Activated B cell treated with CpG ODN at 0.5 μM for 24 hours (primary cell): ENCODE results near the gene MMP15. TPM values are rescaled to one million over a fixed set of nuclear protein-coding genes. Genes with fewer than 3 reads are reported as not detected.
A peak's percentile ranks its signal among the peaks of the same experiment; 100 is the strongest.
"Not testable (repeated sequence)": the region's sequence is repeated elsewhere in the genome, so short reads cannot be mapped to it uniquely, and the experiment has no call there.

ENCODE experiments used
- ATAC-seq: fragments of 200-7000 bp; cut with Tn5 transposase; one replicate; pipeline ENCODE4 v1.10.0; 2021; ENCODE audit warnings: low read depth, mild to moderate bottlenecking, moderate library complexity
- CTCF ChIA-PET: fragments of 350-600 bp; sonication (Branson Sonifier 250); formaldehyde crosslinking; loops from one replicate; lab custom pipeline; 2021; ENCODE audit warnings: antibody characterized with exemption; lab: Charles Lee
- POLR2A ChIA-PET: fragments of 350-600 bp; sonication (Branson Sonifier 250); formaldehyde crosslinking; loops from one replicate; lab custom pipeline; 2021; ENCODE audit warnings: antibody characterized with exemption; lab: Charles Lee
- DNase-seq: peaks from one replicate; pipeline ENCODE4 v3.0.0; 2022
- H3K27ac Mint-ChIP-seq: one replicate; pipeline ENCODE4 v1.8.0; 2020; ENCODE audit warnings: mixed read lengths
- H3K27me3 Mint-ChIP-seq: one replicate; pipeline ENCODE4 v1.8.0; 2021; ENCODE audit warnings: mixed read lengths
- H3K36me3 Mint-ChIP-seq: one replicate; pipeline ENCODE4 v1.8.0; 2021; ENCODE audit warnings: low read depth, mixed read lengths
- H3K4me1 Mint-ChIP-seq: one replicate; pipeline ENCODE4 v1.8.0; 2021; ENCODE audit warnings: mixed read lengths
- H3K4me3 Mint-ChIP-seq: one replicate; pipeline ENCODE4 v1.8.0; 2020; ENCODE audit warnings: mild to moderate bottlenecking, mixed read lengths
- H3K9me3 Mint-ChIP-seq: one replicate; pipeline ENCODE4 v1.8.0; 2020; ENCODE audit warnings: mixed read lengths
- intact Hi-C: fragments of 100-400 bp; cut with micrococcal nuclease; formaldehyde crosslinking; loops from one replicate; pipeline ENCODE4 v1.15.1; 2024
- total RNA-seq: library from RNA; stranded (reverse); gene quantifications from 2 replicates; pipeline ENCODE4 v1.2.3, GENCODE V29; 2022
- TF ChIP-seq, protein P1 (sequence below): fragments of 200-600 bp; IDR thresholded peaks from one replicate; pipeline ENCODE4 v1.8.0; 2022; ENCODE audit warnings: antibody characterized with exemption, mild to moderate bottlenecking

Gene MMP15
- total RNA-seq, 1 donor from 2014 or later: 0.60 TPM

DNA sequence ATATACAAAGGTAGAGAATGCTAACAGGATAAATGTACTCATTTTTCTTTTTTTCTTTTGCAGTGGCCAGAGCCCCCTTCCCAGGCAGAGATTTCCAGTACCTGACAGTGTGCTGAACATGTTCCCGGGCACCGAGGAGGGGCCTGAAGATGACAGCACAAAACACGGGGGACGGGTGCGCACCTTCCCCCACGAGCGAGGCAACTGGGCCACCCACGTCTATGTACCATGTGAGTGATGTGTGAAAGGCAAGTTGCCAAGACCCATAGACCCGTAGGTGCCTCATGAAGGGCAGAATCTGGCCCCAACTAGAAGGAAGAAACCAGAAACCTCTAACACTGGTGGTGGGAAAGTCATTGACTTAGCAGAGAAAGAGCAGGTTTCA lies 23.1 kb upstream of the MMP15 start:
- TF ChIP-seq, protein P1, sequence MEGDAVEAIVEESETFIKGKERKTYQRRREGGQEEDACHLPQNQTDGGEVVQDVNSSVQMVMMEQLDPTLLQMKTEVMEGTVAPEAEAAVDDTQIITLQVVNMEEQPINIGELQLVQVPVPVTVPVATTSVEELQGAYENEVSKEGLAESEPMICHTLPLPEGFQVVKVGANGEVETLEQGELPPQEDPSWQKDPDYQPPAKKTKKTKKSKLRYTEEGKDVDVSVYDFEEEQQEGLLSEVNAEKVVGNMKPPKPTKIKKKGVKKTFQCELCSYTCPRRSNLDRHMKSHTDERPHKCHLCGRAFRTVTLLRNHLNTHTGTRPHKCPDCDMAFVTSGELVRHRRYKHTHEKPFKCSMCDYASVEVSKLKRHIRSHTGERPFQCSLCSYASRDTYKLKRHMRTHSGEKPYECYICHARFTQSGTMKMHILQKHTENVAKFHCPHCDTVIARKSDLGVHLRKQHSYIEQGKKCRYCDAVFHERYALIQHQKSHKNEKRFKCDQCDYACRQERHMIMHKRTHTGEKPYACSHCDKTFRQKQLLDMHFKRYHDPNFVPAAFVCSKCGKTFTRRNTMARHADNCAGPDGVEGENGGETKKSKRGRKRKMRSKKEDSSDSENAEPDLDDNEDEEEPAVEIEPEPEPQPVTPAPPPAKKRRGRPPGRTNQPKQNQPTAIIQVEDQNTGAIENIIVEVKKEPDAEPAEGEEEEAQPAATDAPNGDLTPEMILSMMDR: no peak
- Mint-ChIP-seq H3K27ac (peak overlapping the region; percentile 92), H3K27me3 (no peaks in the 10 kb centered on the region), H3K4me3 (no peak overlapping the region), H3K4me1 (peaks cover 42% of the 10 kb centered on the region), H3K9me3 (no peaks in the 10 kb centered on the region), H3K36me3 (peaks cover 46% of the 10 kb centered on the region)
- intact Hi-C loops: loop anchor here (10.0 kb wide), 1 partner anchor 632 kb away; no protein-coding TSS in a partner anchor
- ChIA-PET CTCF (no interaction called here), POLR2A (interaction anchor here (0.6 to 2.5 kb wide), 2 partner anchors 267 to 557 kb away, joined by 3 to 12 read pairs; partner anchors contain the start of gene KATNB1)
- DNase-seq (no peak), ATAC-seq (no peak)

DNA sequence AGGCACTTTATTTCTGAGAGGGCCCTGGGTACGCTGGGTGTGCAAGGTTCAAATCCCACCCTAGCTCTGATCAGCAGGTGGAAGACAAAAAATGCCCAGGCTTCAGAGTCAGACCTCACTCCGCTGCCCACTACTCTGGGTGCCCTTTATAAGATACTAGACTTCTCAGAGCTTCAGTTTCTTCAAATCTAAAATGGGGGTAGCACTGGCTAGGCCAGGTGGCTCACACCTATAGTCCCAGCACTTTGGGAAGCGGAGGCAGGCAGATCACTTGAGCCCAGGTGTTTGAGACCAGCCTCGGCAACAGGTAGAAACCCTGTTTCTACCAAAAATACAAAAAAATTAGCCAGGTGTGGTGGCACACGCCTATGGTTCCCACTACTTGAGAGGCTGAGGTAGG lies 22.6 kb upstream of the MMP15 start:
- intact Hi-C loops: loop anchor here (10.0 kb wide), 1 partner anchor 632 kb away; no protein-coding TSS in a partner anchor
- ATAC-seq: no peak
- no peak for DNase-seq
- H3K4me1 Mint-ChIP-seq: peaks cover 42% of the 10 kb centered on the region
- no peaks in the 10 kb centered on the region for H3K9me3 Mint-ChIP-seq
- H3K36me3 Mint-ChIP-seq: peaks cover 42% of the 10 kb centered on the region
- no peaks in the 10 kb centered on the region for H3K27me3 Mint-ChIP-seq
- no peak overlapping the region for H3K4me3 Mint-ChIP-seq
- ChIA-PET CTCF (no interaction called here), POLR2A (interaction anchor here (0.6 kb wide), 1 partner anchor 557 kb away, joined by 3 read pairs; no protein-coding TSS in a partner anchor)
- TF ChIP-seq, protein P1: no peak
- H3K27ac Mint-ChIP-seq: no peak overlapping the region

DNA sequence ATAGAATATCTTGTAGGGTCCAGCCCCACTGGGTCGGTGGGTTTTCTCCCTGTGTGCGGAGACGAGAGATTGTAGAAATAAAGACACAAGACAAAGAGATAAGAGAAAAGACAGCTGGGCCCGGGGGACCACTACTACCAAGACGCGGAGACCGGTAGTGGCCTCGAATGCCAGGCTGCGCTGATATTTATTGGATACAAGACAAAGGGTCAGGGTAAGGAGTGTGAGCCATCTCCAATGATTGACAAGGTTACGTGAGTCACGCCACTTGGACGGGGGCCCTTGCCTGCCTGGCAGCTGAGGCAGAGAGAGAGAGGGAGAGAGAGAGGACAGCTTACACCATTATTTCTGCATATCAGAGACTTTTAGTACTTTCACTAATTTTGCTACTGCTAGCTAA lies 20.8 kb upstream of the MMP15 start:
- DNase-seq, POLR2A ChIA-PET, H3K4me3 Mint-ChIP-seq, ATAC-seq, H3K27ac Mint-ChIP-seq, H3K27me3 Mint-ChIP-seq, H3K9me3 Mint-ChIP-seq: not testable (repeated sequence)
- CTCF ChIA-PET: interaction anchor here (1.0 to 1.7 kb wide), 5 partner anchors 9 to 414 kb away, joined by 3 to 7 read pairs (median 3); no protein-coding TSS in a partner anchor
- Mint-ChIP-seq H3K36me3 (peaks cover 41% of the 10 kb centered on the region), H3K4me1 (peaks cover 27% of the 10 kb centered on the region)
- intact Hi-C loops: loop anchor here (1.0 to 10.0 kb wide), 7 partner anchors 105 to 702 kb away; no protein-coding TSS in a partner anchor

DNA sequence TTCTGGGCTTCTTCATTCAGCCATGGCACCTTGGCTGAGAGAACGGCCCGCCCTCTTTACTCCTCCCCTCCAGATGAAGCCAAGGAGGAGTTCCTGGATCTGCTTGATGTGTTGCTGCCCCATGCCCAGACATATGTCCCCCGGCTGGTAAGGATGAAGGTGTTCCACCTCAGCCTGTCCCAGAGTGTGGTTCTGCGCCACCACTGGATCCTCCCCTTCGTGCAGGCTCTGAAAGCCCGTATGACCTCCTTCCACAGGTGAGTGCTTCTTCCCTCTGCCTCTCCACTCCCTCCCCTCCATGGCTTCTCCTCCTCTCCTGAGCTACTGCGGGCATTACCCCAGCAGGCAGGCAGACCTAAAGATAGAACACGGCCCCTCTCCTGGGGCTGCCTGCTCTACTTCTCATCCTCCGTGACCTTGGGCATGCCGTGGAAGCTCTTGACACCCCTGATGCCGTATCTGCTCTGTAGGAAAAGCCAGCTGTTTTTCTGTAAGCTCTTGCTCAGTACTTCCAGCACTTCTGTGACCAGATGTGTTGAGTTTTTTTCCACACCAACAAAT lies 15.6 kb upstream of the MMP15 start:
- Mint-ChIP-seq H3K36me3 (peaks cover 47% of the 10 kb centered on the region), H3K9me3 (no peaks in the 10 kb centered on the region), H3K27ac (no peak overlapping the region), H3K27me3 (no peaks in the 10 kb centered on the region), H3K4me1 (peaks cover 3% of the 10 kb centered on the region), H3K4me3 (no peak overlapping the region)
- no peak for ATAC-seq
- CTCF ChIA-PET: no interaction called here
- TF ChIP-seq, protein P1: no peak
- POLR2A ChIA-PET: no interaction called here
- DNase-seq: no peak
- intact Hi-C loops: loop anchor here (5.0 to 10.0 kb wide), 2 partner anchors 625 to 708 kb away; no protein-coding TSS in a partner anchor

DNA sequence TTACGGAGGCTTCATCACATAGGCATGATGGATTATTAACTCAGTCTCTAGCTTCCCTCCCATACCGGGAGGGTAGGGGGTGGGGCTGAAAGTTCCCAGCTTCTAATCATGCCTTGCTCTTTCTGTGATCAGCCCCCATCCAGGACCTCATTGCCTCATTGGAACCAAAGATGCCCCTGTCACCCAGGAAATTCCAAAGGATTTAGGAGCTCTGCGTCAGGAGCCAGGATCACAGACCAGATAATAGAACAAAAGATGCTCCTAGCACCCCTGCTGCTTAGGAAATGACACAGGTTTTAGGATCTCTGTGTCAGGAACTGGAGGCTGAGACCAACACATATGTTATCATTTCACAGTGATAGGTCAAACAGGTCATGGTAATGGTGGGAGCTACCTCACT lies 14.7 kb upstream of the MMP15 start:
- H3K27ac Mint-ChIP-seq: no peak overlapping the region
- no peaks in the 10 kb centered on the region for H3K9me3 Mint-ChIP-seq
- H3K36me3 Mint-ChIP-seq: peaks cover 47% of the 10 kb centered on the region
- H3K27me3 Mint-ChIP-seq: no peaks in the 10 kb centered on the region
- TF ChIP-seq, protein P1: no peak
- ATAC-seq: no peak
- CTCF ChIA-PET: no interaction called here
- DNase-seq: no peak
- POLR2A ChIA-PET: no interaction called here
- intact Hi-C loops: no loop called here
- H3K4me1 Mint-ChIP-seq: no peaks in the 10 kb centered on the region
- no peak overlapping the region for H3K4me3 Mint-ChIP-seq
